NOMO-1 treated with dmso at 0.1 percent for 144 hours (cell line): ENCODE results near the gene PRB4.
"Not testable (repeated sequence)": the region's sequence is repeated elsewhere in the genome, so short reads cannot be mapped to it uniquely, and the experiment has no call there.

ENCODE experiments used
- DNase-seq: peaks from one replicate; lab custom pipeline; 2025; ENCODE audit not compliant: unreplicated experiment; lab: John Stamatoyannopoulos, UW

The PRB4 gene

DNA sequence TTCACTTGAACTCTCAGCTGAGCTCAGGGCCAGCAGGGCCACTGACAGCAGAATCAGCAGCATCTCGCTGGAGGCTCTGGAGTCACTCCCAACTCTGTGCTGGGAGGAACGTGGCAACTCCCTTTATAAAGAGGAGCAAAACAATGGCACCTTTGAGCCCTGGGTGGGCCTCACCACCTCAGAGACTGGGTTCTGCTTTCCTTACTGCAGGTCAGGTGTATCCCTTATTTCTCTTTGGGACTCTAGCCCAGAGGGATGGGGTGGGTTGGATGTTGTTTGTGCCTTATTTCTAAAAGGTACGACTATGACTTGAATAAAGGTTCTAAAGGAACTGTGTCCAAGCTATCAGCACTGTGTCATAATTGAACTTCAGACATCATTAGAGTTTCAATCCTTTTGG lies at the start of gene PRB4:
PRB4 (minus strand) TSS at position 101 of the 400 bp plus-strand sequence; CDS start at position 63, 38 bp downstream.
- no peak for DNase-seq

DNA sequence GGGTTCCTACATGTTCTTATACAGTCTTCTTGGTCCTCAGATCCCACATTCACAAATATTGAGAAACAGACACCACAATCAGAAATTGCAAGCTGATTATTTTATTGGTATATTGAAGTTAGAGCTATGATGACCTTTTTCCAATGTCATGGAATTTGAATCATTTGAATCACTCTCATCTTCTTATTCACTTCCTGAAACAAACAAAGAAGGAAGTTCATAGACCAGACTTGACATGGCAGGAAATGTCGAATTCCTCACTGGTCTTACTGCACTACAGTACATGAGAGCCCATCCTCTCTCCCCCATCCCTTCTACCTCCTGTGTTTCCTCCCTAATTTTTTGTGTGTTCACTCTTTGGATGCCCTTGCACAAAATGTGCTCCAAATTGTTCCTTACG lies 41.5 kb upstream of the PRB4 start:
- DNase-seq, result not testable (repeated sequence)

DNA sequence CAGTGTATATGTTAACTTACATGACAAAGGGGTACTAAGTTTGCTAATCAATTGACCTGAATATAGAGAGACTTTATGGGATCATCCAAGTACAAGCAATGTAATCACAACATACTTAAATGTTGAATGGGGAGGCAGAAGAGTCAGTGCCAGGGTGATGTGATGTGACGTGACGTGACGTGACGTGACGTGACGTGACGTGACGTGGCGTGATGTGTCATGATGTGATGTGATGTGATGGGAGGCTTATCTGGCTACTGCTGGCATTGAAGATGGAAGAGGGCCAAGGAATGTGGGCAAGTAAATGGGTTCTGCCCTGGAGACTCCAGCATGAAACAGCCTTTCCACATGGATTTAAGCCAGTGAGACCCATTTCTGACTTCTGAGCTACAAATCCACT lies 38.2 kb upstream of the PRB4 start:
- DNase-seq, result no peak

DNA sequence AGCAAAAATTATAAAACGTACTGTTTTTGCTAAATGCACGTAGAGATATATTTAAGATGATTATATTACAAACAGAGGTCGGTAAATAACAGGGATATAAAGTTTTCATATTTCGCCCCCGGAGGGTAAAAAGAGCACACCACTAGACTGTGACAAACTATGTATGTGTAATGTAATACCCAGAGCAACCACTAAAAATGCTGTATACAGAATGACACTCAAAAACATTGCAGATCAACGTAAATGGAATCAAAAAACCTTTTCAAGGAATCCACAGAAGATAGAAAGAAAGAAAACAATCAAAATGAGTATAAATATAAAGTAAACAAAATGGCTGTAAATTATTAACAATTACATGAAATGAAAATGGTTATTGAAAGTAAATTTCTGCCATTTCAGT lies 37.6 kb upstream of the PRB4 start:
- no peak for DNase-seq

DNA sequence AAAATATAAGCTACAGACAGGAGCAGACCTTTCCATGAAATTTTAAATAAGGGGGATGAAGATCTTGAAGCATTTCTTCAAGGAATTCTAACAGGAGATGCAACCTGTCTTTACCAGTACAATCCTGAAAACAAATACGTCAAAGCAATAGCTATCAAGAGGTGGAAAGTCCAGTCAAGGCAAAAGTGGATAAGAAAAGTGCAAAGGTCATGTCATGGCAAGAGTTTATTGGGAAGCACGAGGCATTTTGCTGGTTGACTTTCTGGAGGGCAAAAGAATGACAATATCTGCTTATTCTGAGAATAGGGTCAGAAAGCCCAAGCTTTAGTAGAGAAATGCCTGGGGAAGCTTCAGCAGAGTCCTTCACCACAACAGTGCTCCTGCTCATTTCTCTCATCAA lies 34.3 kb upstream of the PRB4 start:
- no peak for DNase-seq

DNA sequence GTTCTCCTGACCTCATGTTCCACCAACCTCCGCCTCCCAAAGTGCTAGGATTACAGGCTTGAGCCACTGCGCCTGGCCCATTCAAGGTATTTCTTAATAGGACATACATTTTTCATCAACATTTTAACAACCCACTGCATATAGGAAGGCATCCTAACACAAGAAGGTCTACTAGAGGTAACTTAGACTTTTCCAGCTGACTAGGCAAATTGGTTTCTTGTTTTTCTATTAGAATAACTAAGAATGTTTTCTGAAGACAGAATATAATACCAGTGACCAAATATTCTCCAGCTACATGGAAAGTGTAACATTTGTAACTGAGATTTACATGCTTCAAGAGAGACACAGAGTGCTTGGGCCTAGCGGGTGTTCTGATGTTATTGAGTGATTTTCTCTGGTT lies 14.2 kb upstream of the PRB4 start:
- no peak for DNase-seq

DNA sequence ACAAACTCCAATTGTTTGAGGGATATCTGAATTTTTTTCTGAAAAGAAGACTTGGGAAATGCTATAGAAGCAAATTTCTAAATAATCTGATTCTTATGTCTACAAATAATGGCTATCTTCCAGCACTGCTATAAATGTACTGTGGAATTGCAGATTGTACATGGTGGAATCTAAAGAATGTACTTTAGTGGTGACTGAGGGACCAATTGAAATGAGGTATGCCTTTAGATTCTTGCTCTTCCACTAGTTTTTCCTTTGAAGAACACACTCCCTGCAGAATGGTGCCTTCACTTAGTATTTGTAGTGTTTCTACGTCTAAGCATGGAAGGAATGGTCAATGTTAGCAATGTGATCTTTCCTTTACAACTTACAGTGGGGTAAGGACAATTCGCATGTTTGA lies 11.7 kb upstream of the PRB4 start:
- DNase-seq, result no peak

DNA sequence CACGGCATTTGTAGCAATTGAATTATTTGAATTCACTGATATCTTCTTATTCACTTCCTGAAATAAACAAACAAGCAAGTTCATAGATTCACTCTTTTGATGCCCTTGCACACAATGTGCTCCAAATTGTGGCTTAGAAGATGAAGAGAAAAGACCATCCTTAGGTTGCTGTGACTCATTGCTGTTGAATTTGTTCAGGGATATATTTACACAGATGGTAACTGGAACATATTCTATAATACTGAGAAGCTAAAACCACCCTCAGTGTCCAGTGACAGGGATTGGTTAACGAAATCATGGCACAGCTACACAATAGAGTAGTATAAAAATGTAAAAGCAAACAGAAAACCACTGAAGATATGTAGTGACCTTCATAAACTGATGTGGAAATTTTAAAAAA lies 3.1 kb downstream of the PRB4 start:
- DNase-seq, result no peak

DNA sequence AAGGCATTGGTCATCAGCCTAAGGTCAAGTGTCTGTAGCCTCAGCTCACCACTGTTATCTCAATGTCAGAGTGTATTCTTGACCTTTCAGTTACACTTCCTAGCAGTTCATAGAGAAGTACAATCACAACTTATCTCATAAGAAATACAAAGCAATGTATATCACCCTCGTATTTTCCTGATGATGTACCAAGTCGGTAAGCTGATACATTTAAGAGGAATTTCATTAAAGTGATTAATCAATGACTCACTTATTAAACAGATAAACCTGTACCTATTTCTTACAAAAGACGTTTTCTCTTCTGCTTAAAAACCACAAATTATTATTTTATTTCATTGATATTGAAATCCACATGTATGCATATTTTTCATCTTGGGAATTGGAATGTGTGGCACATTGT lies 36.8 kb downstream of the PRB4 start:
- DNase-seq, result no peak

DNA sequence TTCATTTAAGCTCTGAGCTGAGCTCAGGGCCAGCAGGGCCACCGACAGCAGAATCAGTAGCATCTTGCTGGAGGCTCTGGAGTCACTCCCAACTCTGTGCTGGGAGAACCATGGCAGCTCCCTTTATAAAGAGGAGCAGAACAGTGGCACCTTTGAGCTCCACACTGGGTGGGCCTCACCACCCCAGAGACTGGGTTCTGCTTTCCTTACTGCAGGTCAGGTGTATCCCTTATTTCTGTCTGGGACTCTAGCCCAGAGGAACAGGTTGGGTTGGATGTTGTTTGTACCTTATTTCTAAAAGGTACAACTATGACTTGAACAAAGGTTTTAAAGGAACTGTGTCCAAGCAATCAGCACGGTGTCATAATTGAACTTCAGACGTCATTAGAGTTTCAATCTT lies 40.6 kb downstream of the PRB4 start, which contains the start of gene PRB3:
PRB3 (minus strand) TSS at position 101 of the 400 bp plus-strand sequence; CDS start at position 63, 38 bp downstream.
- DNase-seq, result no peak

DNA sequence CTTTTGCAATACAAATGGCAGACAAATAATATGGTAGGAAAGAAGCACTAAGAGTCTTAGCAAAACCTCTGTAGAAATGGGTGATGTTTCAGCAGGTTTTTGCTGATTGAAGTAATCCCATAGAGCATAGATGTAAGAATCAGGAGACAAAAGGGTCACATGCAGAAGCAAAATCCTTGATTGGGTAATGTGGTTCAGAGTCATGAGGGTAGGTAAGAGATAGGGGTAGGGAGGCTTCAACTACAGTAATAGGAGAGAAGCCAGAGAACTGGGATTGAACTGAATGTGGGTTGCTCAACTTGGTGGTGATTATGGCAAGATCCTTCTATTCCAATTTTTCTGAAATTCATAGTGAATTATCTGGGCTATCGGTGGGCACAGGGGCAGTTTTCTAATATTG lies 45.7 kb downstream of the PRB4 start:
- no peak for DNase-seq
